ENCODE measurements around the gene RMND1. TPM values are rescaled to one million over a fixed set of nuclear protein-coding genes. Genes with fewer than 3 reads are reported as not detected.
"Not testable (repeated sequence)": the region's sequence is repeated elsewhere in the genome, so short reads cannot be mapped to it uniquely, and the experiment has no call there.

The RMND1 gene
- total RNA-seq, 1 experiment from 2014 or later = 37.2 TPM

GRCh38 chr6:151455751-151456398 is 3.9 kb upstream of the RMND1 start:
- DNase-seq (ENCODE audit: low read depth) = not testable (repeated sequence)

- DNase-seq (ENCODE audit: low read depth) = no peak
Observed at GRCh38 chr6:151452750-151453427, 963 bp upstream of the RMND1 start.

DNA sequence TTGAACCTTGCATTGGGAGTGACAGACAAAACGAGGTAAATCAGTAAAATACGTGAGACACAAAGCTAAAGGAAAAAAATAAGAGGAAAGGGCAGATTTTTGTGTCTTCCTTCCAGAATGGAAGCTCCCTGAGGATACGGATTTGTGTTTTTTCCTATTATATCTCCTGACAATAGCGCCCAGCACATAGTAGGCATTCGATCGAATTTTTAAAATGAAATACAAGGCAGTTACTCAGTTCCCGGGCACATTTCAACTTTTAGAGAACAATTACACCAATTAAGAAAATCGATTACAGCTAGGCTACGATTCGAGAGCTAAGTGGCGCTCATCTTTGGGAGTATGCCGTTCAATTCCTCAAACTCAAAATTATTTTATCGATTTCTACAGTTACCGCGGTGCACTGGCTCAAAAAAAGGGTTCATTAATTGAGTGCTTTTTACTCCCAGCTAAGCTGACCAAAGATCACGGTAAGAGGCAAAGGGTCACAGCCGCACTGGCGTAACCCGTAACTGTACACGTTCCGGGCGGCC is 443 bp downstream of the RMND1 start:
- DNase-seq (ENCODE audit: low read depth) = no peak

DNA sequence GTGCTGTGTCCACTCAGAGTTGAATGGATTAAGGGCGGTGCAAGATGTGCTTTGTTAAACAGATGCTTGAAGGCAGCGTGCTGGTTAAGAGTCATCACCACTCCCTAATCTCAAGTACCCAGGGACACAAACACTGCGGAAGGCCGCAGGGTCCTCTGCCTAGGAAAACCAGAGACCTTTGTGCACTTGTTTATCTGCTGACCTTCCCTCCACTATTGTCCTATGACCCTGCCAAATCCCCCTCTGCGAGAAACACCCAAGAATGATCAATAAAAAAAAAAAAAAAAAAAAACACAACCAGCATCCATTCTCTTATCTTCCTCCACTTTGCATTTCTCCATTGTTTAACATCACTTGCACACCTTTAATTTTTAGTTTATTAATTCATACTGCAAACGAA is 998 bp downstream of the RMND1 start:
- not testable (repeated sequence) for DNase-seq (ENCODE audit: low read depth)

- no peak for DNase-seq (ENCODE audit: low read depth)
Observed at GRCh38 chr6:151448623-151449022, 3.3 kb downstream of the RMND1 start.

GRCh38 chr6:151447237-151447636 is 4.7 kb downstream of the RMND1 start:
- no peak for DNase-seq (ENCODE audit: low read depth)

DNA sequence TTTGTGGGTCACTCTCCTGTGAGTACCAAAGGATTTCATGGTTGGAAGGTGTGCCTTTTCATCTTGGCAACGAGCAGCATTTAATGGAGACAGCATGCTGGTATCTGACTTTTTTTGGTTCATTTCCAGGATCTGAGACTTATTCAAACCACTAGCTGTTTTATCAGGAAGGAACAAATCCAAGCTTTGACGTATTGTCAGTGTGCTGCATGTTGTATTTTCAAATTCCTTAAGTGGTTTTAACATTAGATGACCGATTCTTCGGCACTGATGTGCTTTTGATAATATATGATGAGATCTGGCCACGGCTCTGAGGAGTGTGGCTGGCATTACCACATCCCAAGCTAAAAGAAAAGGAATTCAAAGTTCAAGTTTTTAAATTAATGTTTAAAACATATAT is 6.4 kb downstream of the RMND1 start:
- DNase-seq (ENCODE audit: low read depth) = no peak

DNA sequence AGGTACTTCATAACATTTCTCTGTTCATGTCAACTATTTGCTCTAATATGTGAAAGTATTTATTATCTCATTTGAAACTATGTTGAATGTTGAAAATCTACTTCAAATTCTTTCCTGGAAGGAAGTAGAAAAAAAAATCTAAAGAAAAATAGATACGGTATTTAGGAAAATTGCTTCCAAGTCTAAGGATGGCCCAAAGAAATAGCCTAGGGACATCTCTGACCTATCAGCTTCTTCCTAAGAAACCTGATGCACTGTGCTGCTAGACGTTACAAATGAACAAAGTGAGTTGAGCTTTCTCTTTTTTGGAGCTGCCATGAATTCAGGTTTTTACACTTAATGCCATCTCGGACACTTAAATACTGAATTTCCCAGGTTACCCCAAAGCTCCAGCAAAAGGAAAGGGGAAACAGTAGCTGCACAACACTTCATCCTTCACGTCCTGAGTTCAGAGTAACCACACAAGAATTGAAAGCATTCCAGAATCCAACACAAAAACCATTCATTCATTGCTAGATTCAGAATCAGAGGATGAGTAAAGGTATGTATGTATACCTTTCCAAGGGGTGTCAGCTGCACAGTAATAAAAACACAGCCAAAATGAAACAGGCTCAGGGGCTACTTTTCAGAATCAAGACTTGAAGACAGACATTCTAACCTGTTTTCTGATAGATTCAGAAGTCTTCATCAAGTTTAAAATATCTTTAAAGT is 7.9 kb downstream of the RMND1 start:
- DNase-seq (ENCODE audit: low read depth) = no peak

DNA sequence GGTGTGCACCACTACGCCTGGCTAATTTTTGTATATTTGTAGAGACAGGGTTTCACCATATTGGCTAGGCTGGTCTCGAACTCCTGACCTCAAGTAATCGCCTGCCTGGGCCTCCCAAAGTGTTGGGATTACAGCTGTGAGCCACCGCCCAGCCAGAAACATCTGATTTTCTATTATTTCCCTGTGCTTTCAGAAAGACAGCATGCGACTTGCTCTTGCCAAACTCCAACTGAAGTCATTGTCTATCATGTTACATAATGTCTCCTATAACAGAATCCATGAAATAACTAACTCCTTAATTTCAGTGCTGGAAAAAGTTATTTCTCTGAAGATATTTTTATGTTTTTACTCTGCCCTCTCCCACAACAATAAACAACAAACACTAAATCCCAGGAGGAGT is 8.5 kb downstream of the RMND1 start:
- DNase-seq (ENCODE audit: low read depth) = no peak

- DNase-seq (ENCODE audit: low read depth) = no peak
Observed at GRCh38 chr6:151442371-151442770, 9.6 kb downstream of the RMND1 start.

- no peak for DNase-seq (ENCODE audit: low read depth)
Observed at GRCh38 chr6:151441390-151442166, 10.3 kb downstream of the RMND1 start.

GRCh38 chr6:151440930-151441329 is 11.0 kb downstream of the RMND1 start:
- no peak for DNase-seq (ENCODE audit: low read depth)

DNA sequence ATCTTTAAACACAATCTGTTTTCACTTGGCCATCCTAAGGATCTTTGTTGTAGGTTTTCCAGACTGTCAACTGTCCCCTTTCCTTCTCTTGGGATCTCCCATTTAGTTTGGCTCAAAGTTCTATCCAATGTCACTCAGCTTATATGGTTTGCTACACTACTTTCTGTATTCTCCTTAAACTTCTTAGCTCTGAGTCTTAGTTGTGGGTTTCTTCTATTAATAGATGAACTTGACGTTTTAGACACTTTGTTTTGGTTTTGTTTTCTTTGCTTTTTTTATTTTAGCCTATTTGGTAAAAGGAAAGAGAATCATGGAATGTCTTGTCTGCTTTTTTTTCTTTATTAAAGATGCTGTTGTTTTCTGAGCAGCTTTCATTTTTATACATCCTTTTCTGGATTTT is 11.4 kb downstream of the RMND1 start:
- no peak for DNase-seq (ENCODE audit: low read depth)

DNA sequence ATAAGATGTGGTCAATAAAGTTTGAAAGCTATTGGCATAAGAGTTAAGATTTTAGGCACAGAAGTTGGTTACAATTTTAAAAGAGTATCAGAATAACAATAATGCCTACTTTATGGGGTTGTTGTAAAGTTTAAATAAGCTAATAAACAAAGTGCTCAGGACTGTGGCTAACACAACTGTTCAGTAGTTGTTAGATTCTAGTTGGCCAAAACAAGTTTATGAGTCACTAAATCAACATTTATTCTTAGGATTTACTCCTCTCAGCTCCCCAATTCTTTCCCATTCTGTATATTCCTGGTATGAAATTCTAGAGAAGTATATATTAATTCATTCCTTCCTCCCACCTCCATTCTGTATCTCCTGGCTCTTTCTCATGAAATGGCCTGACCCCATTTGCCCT is 14.5 kb downstream of the RMND1 start:
- DNase-seq (ENCODE audit: low read depth) = no peak

GRCh38 chr6:151436802-151437201 is 15.1 kb downstream of the RMND1 start:
- DNase-seq (ENCODE audit: low read depth) = no peak

- no peak for DNase-seq (ENCODE audit: low read depth)
Observed at GRCh38 chr6:151436300-151436699, 15.6 kb downstream of the RMND1 start.

DNA sequence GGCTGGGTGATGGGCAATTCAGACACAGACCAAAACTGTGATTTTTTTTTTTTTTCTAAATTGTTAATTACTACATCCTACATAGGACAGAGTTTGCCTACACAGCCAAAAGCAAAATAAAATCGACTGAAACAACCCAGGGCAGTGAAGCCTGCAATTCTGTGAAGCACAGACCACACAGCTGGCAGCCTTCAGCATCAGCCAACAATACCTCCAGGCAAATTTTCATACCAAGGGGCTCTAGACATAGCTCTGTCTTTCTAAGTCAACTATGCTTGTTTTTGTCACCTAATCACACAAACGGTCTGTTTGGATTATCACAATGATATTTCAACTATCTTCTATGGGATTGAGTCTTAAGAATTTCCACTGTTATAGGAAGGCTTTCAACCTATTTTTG is 17.6 kb downstream of the RMND1 start:
- DNase-seq (ENCODE audit: low read depth) = no peak

DNA sequence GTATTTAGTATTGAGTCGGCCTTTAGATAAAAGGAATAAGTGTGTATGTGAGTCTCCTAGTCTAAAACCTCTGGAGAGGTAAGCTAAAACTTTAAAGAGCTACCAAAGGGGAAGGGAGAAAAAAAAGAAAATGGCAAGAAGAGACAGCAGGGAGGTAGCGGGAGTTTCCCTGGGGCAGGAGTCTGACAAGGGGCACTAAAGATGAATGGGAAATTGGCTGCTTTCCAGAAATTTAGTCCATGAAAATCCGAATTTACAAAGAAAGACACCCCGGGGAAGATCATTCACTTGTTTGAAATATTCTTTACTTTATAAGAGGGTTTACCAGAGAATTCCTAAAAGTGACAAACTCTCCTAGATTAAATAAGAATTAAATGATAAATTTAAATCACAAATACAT is 19.3 kb downstream of the RMND1 start:
- DNase-seq (ENCODE audit: low read depth) = no peak

GRCh38 chr6:151431337-151431736 is 20.6 kb downstream of the RMND1 start:
- no peak for DNase-seq (ENCODE audit: low read depth)

DNA sequence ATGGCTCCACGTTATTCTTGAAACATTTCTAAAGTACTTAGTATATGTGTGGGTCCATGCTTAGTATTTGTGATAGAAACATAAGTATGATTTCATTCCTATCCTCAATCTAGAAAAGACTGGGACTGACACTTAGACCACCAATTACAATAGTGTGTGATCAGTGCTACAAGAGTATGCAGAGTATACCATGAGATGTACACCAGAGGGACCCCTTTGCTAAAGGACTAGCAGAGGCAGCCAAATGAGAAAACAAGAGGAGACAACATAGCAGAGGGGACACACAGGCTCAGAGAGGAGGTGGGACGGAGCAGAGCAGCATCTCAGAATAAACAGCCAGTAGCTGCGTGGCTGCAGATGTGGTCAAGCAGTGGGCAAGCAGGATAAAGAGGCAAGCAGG is 21.0 kb downstream of the RMND1 start:
- no peak for DNase-seq (ENCODE audit: low read depth)

DNA sequence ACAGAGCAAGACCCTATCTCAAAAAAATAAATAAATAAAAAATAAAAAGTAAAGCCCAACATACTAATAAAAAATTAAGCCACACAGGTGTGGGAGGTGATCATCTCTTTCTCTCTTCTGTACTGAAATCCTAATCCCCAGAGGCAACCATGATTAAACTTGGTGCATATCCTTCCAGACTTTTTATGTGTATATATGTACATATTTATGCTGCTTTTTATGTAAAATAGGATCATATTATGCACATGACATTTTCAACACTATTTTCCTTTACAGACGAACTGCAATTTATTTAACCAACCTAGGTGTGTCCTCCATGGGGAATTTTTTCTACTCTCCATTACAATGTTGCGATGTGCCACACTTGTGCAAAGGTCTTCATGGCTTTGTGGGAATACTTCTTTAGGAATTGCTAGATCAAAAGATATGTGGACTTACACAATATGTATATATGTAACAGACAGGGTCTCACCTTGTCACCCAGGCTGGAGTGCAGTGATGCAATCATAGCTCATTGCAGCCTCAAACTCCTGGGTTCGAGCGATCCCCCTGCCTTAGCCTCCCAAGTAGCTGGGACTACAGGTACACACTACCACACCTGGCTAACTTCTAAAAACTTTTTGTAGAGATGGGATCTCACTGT is 23.7 kb downstream of the RMND1 start:
- no peak for DNase-seq (ENCODE audit: low read depth)

All from HT1080 (cell line).